ENCODE results near the gene FOXJ3. TPM values are rescaled to one million over a fixed set of nuclear protein-coding genes. Genes with fewer than 3 reads are reported as not detected.

FOXJ3 gene
- total RNA-seq, 4 donors from 2014 or later = 34.5 to 40.0 (median 36.1) TPM

GRCh38 chr1:42259059-42259738, 75.8 kb downstream of the FOXJ3 start:
- intact Hi-C loops (cut with DNase I) = no loop called here
- Histone ChIP-seq H3K9me3 (no peaks in the 10 kb centered on the region), H3K36me3 (peaks cover 0 to 3% (median 1%) of the 10 kb centered on the region in 4 donors), H3K4me3 (no peak overlapping the region), H3K27ac (replicated peaks in 1 of 4) (peak overlapping the region; percentile 20 to 47 (median 32)), H3K4me1 (peaks cover 17 to 42% (median 35%) of the 10 kb centered on the region in 4 donors), H3K27me3 (no peaks in the 10 kb centered on the region)
- WGBS = 40% methylated on average over 4 of the region's 4 CpGs
- no peak for TF ChIP-seq POLR2A (IDR thresholded peaks at IDR 0.05; ENCODE audit: low read depth)
- no peak for TF ChIP-seq EP300 (IDR thresholded peaks at IDR 0.05)
- TF ChIP-seq POLR2AphosphoS5 (IDR thresholded peaks at IDR 0.05) = no peak
- DNase-seq (ENCODE audit: extremely low spot score) = no peak

GRCh38 chr1:42258218-42258617, 76.8 kb downstream of the FOXJ3 start:
- Histone ChIP-seq H3K4me1 (peaks cover 17 to 42% (median 35%) of the 10 kb centered on the region in 4 donors), H3K4me3 (no peak overlapping the region), H3K9me3 (no peaks in the 10 kb centered on the region), H3K27me3 (no peaks in the 10 kb centered on the region), H3K27ac (replicated peaks in 1 of 4) (peak overlapping the region in 2 of 4 donors; percentile 41 to 47), H3K36me3 (no peaks in the 10 kb centered on the region)
- TF ChIP-seq POLR2AphosphoS5 (IDR thresholded peaks at IDR 0.05) = no peak
- TF ChIP-seq EP300 (IDR thresholded peaks at IDR 0.05) = no peak
- TF ChIP-seq POLR2A (IDR thresholded peaks at IDR 0.05; ENCODE audit: low read depth) = no peak
- TF ChIP-seq CTCF (IDR thresholded peaks at IDR 0.05) = no peak
- intact Hi-C loops (cut with DNase I) = no loop called here
- no peak for DNase-seq (ENCODE audit: extremely low spot score)
- WGBS = 79% methylated on average over 1 of the region's 1 CpG

GRCh38 chr1:42251042-42251441, 84.0 kb downstream of the FOXJ3 start:
- no peak for TF ChIP-seq POLR2A (IDR thresholded peaks at IDR 0.05; ENCODE audit: low read depth)
- no peak for TF ChIP-seq POLR2AphosphoS5 (IDR thresholded peaks at IDR 0.05)
- no peak for TF ChIP-seq EP300 (IDR thresholded peaks at IDR 0.05)
- TF ChIP-seq CTCF (IDR thresholded peaks at IDR 0.05) = no peak
- no peaks in the 10 kb centered on the region for H3K27me3 ChIP-seq
- no peaks in the 10 kb centered on the region for H3K9me3 ChIP-seq
- intact Hi-C loops (cut with DNase I) = no loop called here
- peaks cover 0 to 5% (median 0%) of the 10 kb centered on the region in 4 donors for H3K4me1 ChIP-seq
- DNase-seq (ENCODE audit: extremely low spot score) = no peak
- 100% methylated on average over 1 of the region's 1 CpG for WGBS
- no peaks in the 10 kb centered on the region for H3K36me3 ChIP-seq
- H3K4me3 ChIP-seq = no peak overlapping the region
- H3K27ac ChIP-seq (replicated peaks in 1 of 4) = no peak overlapping the region

GRCh38 chr1:42250164-42250563, 84.9 kb downstream of the FOXJ3 start:
- no peak for TF ChIP-seq EP300 (IDR thresholded peaks at IDR 0.05)
- no peak for TF ChIP-seq POLR2AphosphoS5 (IDR thresholded peaks at IDR 0.05)
- TF ChIP-seq POLR2A (IDR thresholded peaks at IDR 0.05; ENCODE audit: low read depth) = no peak
- H3K36me3 ChIP-seq = no peaks in the 10 kb centered on the region
- 64% methylated on average over 3 of the region's 3 CpGs for WGBS
- H3K4me1 ChIP-seq = peaks cover 0 to 5% (median 0%) of the 10 kb centered on the region in 4 donors
- no peaks in the 10 kb centered on the region for H3K9me3 ChIP-seq
- no peak for DNase-seq (ENCODE audit: extremely low spot score)
- intact Hi-C loops (cut with DNase I) = no loop called here
- H3K27me3 ChIP-seq = no peaks in the 10 kb centered on the region
- no peak overlapping the region for H3K27ac ChIP-seq (replicated peaks in 1 of 4)
- no peak overlapping the region for H3K4me3 ChIP-seq

GRCh38 chr1:42240966-42241755, 93.9 kb downstream of the FOXJ3 start:
- no peaks in the 10 kb centered on the region for H3K36me3 ChIP-seq
- H3K4me1 ChIP-seq = peaks cover 0 to 10% (median 8%) of the 10 kb centered on the region in 4 donors
- 83% methylated on average over 3 of the region's 5 CpGs for WGBS
- H3K27me3 ChIP-seq = no peaks in the 10 kb centered on the region
- no peak for DNase-seq (ENCODE audit: extremely low spot score)
- peaks cover 0 to 9% (median 2%) of the 10 kb centered on the region in 4 donors for H3K9me3 ChIP-seq
- H3K27ac ChIP-seq (replicated peaks in 1 of 4) = no peak overlapping the region
- TF ChIP-seq CTCF (IDR thresholded peaks at IDR 0.05) (no peak), EP300 (IDR thresholded peaks at IDR 0.05) (no peak), POLR2A (IDR thresholded peaks at IDR 0.05; ENCODE audit: low read depth) (no peak), POLR2AphosphoS5 (IDR thresholded peaks at IDR 0.05) (no peak)
- H3K4me3 ChIP-seq = no peak overlapping the region
- intact Hi-C loops (cut with DNase I) = no loop called here

All from esophagus muscularis mucosa (tissue), 4 donors.